Stomach (tissue), 4 donors: ENCODE results near the gene PDZD11.

Experiments
- POLR2AphosphoS5 ChIP-seq, 3 donors: sonication (generic); formaldehyde crosslinking; IDR thresholded peaks; one replicate each; pipeline ENCODE4 v1.6.1; 2016; ENCODE audit warnings: antibody characterized with exemption in 3 of 3
- TF ChIP-seq, protein P1 (sequence below), 7 experiments: fragments of 450-650 bp in 4 of 7; fragments of 200-600 bp in 3 of 7; sonication (generic) in 3 of 7; IDR thresholded peaks; one replicate each; pipeline ENCODE4 v1.5.1; 2016 to 2019; ENCODE audit warnings: antibody characterized with exemption in 7 of 7, control low read depth in 2 of 7, mild to moderate bottlenecking in 1 of 7

DNA sequence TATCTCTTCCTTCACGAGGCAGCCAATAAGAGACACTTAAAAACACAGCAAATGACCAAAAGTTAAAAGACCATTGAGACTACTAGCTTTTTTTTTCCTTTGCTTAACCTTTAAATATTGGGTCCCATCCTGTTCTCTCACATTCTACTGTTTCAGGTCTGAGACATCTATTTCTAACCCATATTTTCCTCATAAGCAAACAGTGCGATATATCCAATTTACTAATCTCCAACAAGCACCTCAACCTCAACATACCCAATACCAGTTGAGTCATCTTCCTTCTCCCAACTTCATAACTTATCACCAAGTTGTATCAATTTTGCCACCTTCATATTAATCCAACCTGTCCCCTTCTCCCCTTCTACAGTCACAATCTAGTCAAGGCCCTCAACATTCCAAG, 48.2 kb downstream of the PDZD11 start:
- no peak for TF ChIP-seq POLR2AphosphoS5 (IDR thresholded peaks at IDR 0.05)
- TF ChIP-seq, protein P1, sequence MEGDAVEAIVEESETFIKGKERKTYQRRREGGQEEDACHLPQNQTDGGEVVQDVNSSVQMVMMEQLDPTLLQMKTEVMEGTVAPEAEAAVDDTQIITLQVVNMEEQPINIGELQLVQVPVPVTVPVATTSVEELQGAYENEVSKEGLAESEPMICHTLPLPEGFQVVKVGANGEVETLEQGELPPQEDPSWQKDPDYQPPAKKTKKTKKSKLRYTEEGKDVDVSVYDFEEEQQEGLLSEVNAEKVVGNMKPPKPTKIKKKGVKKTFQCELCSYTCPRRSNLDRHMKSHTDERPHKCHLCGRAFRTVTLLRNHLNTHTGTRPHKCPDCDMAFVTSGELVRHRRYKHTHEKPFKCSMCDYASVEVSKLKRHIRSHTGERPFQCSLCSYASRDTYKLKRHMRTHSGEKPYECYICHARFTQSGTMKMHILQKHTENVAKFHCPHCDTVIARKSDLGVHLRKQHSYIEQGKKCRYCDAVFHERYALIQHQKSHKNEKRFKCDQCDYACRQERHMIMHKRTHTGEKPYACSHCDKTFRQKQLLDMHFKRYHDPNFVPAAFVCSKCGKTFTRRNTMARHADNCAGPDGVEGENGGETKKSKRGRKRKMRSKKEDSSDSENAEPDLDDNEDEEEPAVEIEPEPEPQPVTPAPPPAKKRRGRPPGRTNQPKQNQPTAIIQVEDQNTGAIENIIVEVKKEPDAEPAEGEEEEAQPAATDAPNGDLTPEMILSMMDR (IDR thresholded peaks at IDR 0.05): no peak
